Measurements from ENCODE around the gene SUPT3H. TPM values are rescaled to one million over a fixed set of nuclear protein-coding genes. Genes with fewer than 3 reads are reported as not detected.

The SUPT3H gene
- total RNA-seq, 2 donors from 2014 or later = 18.5 to 19.4 TPM

DNA sequence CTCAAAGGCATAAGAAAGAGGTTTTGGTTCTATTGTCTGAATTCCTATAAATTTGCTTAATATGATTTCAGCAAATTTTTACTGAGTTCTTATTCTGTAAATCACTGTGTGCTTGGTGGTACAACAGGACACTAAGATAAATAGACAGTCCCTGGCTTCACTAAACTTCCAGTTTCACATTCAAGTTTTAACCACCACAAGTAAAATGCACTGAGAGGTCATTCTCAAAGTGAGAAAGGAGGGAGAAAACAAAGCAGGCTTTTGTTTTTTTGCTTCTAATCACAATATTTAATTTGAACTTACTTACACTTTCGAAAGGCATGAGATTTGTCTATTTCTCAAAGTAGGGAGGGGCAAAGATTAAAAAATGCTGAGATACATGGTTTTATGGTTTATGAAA lies 544.5 kb downstream of the SUPT3H start:
- ATAC-seq (replicated peaks in 1 of 2) (no peak), DNase-seq (no peak)
- peaks cover 23% of the 10 kb centered on the region for H3K4me1 Mint-ChIP-seq (ENCODE audit: low read depth)
- H3K4me3 Mint-ChIP-seq = no peak overlapping the region
- no peaks in the 10 kb centered on the region for H3K36me3 Mint-ChIP-seq (ENCODE audit: insufficient read depth in 2 of 2)
- H3K27me3 Mint-ChIP-seq (ENCODE audit: low read depth) = no peaks in the 10 kb centered on the region
- H3K9me3 Mint-ChIP-seq = no peaks in the 10 kb centered on the region
- no peak overlapping the region for H3K27ac Mint-ChIP-seq

DNA sequence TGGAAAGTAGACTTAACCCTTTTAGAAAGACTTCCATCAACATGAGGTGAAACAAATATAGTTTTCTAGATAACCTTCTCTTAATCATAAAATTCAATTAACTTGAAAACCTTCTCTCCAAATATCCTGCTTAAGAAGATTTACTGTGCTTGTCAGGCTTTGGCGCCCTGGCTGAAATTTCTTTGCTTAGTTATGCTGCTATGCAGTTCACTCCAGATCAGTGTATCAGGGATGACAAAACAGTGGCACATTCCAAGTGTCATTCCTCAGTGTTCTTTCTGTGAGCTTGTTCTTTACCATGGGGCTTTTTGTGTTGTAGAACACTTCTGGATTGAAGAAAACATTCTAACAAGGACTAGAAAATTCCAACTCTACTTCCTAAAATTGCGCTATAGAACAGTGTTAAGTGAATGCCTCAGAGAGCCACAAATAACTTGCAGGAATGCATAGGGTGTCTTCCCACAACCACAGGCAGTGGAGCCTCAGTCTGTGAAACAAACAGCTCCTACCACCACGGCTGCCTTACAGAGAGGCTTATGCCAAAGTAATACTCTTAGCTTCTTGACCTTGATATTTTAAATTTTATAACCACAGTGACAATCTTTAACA lies 546.6 kb downstream of the SUPT3H start:
- no peak overlapping the region for H3K27ac Mint-ChIP-seq
- no peak overlapping the region for H3K4me3 Mint-ChIP-seq
- no peaks in the 10 kb centered on the region for H3K36me3 Mint-ChIP-seq (ENCODE audit: insufficient read depth in 2 of 2)
- DNase-seq = no peak
- no peak for ATAC-seq (replicated peaks in 1 of 2)
- H3K4me1 Mint-ChIP-seq (ENCODE audit: low read depth) = peaks cover 24% of the 10 kb centered on the region
- no peaks in the 10 kb centered on the region for H3K27me3 Mint-ChIP-seq (ENCODE audit: low read depth)
- no peaks in the 10 kb centered on the region for H3K9me3 Mint-ChIP-seq

DNA sequence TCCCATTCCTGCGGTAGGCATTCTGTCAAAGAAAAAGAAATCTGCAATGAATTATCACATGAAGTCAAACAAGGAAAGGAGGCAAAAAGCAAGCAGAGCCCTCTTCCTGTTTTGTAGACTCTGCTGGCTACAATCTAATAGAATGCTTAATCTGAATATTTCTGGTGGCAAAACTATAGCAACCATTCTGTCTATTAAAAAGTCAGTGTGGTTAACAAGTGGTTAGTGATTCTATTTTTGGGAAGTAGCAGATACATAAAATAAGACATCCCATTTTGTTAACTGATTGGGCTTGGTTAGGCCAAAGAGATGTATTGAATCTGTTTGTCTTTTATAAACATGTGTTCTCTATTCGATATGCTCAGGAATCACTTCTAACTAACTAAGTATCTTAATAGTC lies 547.9 kb downstream of the SUPT3H start:
- H3K36me3 Mint-ChIP-seq (ENCODE audit: insufficient read depth in 2 of 2) = no peaks in the 10 kb centered on the region

DNA sequence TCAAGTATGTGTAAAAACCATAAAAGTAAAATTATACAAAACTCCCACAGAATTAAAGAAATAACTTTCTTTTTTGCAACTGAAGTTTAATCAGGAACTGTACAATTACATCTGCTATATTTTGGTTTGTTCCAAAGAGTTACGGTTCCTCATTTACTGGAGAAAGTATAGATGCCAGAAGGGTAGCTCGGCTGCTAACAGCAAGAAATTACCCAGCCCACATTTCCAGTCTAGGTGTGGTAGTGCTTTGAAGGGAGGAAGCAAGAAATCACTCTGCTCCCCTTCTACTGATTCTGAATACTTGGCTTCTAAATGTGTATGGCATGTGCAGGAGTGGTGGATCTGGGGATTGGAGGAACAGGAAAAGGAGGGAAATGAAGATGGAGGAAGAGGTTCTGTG lies 549.0 kb downstream of the SUPT3H start:
- Mint-ChIP-seq H3K4me3 (peak overlapping the region in 1 of 2 donors; percentile 0), H3K36me3 (ENCODE audit: insufficient read depth in 2 of 2) (no peaks in the 10 kb centered on the region), H3K4me1 (ENCODE audit: low read depth) (peaks cover 24% of the 10 kb centered on the region), H3K9me3 (no peaks in the 10 kb centered on the region), H3K27ac (no peak overlapping the region), H3K27me3 (ENCODE audit: low read depth) (no peaks in the 10 kb centered on the region)
- DNase-seq (no peak), ATAC-seq (replicated peaks in 1 of 2) (no peak)

More for the DNA sequence above, 547.9 kb downstream of the SUPT3H start:
- H3K9me3 Mint-ChIP-seq = no peaks in the 10 kb centered on the region
- H3K27me3 Mint-ChIP-seq (ENCODE audit: low read depth) = no peaks in the 10 kb centered on the region
- no peak overlapping the region for H3K27ac Mint-ChIP-seq
- DNase-seq (no peak), ATAC-seq (replicated peaks in 1 of 2) (no peak)
- H3K4me1 Mint-ChIP-seq (ENCODE audit: low read depth) = peaks cover 24% of the 10 kb centered on the region
- H3K4me3 Mint-ChIP-seq = no peak overlapping the region

DNA sequence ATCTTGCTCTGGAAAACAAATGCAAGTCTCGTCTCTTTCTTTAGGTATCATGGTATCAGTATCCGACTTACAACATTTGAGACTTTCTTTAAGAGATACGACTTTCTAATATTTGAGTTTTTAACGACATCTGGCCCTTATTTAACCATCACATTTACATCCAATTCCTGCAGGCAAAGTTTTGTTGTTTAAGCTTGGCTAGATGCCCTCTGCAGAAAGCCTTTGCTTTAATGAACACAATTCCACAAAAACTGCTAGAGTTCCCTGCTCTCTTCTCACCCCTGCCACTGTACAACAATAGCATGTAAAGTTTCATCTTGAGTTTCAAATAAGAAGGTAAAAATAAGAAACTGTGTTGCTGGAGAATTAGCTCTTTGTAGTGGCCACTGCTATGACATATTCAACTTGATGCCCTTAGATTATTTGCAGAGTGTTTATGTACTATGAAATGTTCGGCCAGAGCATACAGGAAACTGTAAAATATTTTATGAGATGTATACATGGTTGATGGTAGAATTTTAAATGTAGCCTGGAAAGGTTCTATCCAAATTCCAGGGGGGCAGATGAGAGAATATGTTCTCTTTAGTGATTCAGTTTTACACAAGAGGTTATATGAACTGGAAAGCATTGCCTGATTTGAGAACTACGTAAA lies 551.6 kb downstream of the SUPT3H start:
- H3K36me3 Mint-ChIP-seq (ENCODE audit: insufficient read depth in 2 of 2) = no peaks in the 10 kb centered on the region
- no peak overlapping the region for H3K27ac Mint-ChIP-seq
- H3K4me3 Mint-ChIP-seq = no peak overlapping the region
- H3K27me3 Mint-ChIP-seq (ENCODE audit: low read depth) = no peaks in the 10 kb centered on the region
- DNase-seq = no peak
- no peak for ATAC-seq (replicated peaks in 1 of 2)
- H3K9me3 Mint-ChIP-seq = no peaks in the 10 kb centered on the region
- peaks cover 19% of the 10 kb centered on the region for H3K4me1 Mint-ChIP-seq (ENCODE audit: low read depth)

DNA sequence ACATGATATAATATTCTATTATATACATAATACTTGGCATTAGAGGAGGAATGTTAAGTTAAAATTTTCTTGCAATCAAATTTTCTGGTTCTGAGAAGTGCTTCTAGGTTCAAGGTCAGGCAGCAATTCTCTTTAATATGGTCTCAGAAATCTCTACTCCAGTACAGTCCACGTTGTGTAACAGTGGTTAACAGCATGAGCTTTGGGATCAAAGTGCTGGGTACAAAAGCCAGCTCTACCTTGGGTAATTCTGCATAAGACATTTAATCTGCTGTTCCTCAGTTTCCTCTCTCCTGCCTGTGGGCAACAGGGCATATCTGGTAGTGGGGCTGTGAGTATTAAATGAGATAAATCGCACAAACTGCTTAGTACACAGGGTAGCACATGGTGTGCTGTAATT lies 552.5 kb downstream of the SUPT3H start:
- no peak for ATAC-seq (replicated peaks in 1 of 2)

DNA sequence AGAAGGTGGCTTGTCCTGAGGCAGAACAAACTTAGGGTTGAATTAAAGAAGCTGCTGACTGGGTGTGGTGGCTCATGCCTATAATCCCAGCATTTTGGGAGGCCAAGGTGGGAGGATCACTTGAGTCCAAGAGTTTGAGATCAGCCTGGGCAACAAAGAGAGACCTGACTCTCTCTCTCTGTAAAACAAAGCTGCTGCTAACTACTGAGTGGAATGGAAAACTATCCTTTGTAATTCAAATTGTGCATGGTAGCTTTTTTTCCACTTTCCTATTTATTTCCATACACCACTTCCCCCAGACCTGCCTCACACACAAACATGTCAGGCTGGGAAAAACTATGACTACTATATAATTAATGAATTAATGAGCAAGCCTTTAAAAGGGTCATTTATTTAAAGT lies 553.2 kb downstream of the SUPT3H start:
- Mint-ChIP-seq H3K9me3 (no peaks in the 10 kb centered on the region), H3K36me3 (ENCODE audit: insufficient read depth in 2 of 2) (peaks cover 0 to 2% of the 10 kb centered on the region in 2 donors), H3K4me3 (no peak overlapping the region), H3K27ac (no peak overlapping the region), H3K27me3 (ENCODE audit: low read depth) (no peaks in the 10 kb centered on the region), H3K4me1 (ENCODE audit: low read depth) (peaks cover 14% of the 10 kb centered on the region)
- ATAC-seq (replicated peaks in 1 of 2) = no peak
- no peak for DNase-seq

More for the DNA sequence above, 552.5 kb downstream of the SUPT3H start:
- no peak for DNase-seq
- Mint-ChIP-seq H3K27me3 (ENCODE audit: low read depth) (no peaks in the 10 kb centered on the region), H3K36me3 (ENCODE audit: insufficient read depth in 2 of 2) (peaks cover 0 to 2% of the 10 kb centered on the region in 2 donors), H3K27ac (no peak overlapping the region), H3K4me3 (no peak overlapping the region), H3K4me1 (ENCODE audit: low read depth) (peaks cover 19% of the 10 kb centered on the region), H3K9me3 (no peaks in the 10 kb centered on the region)

DNA sequence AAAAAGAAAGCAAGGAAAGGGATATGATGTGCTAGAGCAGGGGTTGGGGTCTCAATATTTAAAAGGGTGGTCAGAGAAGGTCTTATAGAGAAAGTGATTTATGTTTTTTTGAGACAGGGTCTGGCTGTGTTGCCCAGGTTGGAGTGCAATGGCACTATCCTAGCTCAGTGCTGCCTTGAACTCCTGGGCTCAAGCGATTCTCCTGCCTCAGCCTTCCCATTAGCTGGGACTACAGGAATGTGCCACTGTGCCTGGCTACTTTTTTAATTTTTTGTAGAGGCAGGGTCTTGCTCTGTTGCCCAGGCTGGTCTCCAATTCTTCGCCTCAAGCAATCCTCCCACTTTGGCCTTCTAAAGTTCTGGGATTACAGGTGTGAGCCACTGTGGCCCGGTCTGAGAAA lies 557.0 kb downstream of the SUPT3H start:
- Mint-ChIP-seq H3K4me3 (no peak overlapping the region), H3K27me3 (ENCODE audit: low read depth) (no peaks in the 10 kb centered on the region), H3K4me1 (ENCODE audit: low read depth) (no peaks in the 10 kb centered on the region), H3K27ac (no peak overlapping the region), H3K9me3 (peaks cover 0 to 2% of the 10 kb centered on the region in 2 donors), H3K36me3 (ENCODE audit: insufficient read depth in 2 of 2) (peaks cover 0 to 2% of the 10 kb centered on the region in 2 donors)
- no peak for ATAC-seq (replicated peaks in 1 of 2)
- DNase-seq = no peak

DNA sequence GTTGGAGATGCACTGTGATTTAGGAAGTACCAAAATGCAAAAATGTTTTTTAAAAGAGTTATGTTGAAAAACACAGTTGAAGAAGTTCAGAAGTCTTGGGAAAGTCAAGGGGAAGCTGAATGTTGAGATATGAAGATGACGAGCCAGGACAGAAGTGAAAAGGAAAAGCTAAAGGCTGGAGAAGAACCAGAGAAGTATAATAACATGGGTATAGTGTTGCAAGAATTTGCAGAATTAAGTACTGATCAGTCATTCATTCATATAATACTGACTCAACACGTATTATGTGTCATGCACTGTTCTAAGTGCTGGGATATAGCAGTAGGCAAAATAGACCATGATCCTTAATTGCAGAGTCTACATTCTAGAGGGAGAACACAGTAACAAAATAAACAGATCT lies 557.4 kb downstream of the SUPT3H start:
- Mint-ChIP-seq H3K9me3 (peaks cover 0 to 2% of the 10 kb centered on the region in 2 donors), H3K4me3 (no peak overlapping the region), H3K4me1 (ENCODE audit: low read depth) (no peaks in the 10 kb centered on the region), H3K27me3 (ENCODE audit: low read depth) (no peaks in the 10 kb centered on the region), H3K27ac (no peak overlapping the region), H3K36me3 (ENCODE audit: insufficient read depth in 2 of 2) (peaks cover 0 to 2% of the 10 kb centered on the region in 2 donors)
- DNase-seq = no peak
- no peak for ATAC-seq (replicated peaks in 1 of 2)

DNA sequence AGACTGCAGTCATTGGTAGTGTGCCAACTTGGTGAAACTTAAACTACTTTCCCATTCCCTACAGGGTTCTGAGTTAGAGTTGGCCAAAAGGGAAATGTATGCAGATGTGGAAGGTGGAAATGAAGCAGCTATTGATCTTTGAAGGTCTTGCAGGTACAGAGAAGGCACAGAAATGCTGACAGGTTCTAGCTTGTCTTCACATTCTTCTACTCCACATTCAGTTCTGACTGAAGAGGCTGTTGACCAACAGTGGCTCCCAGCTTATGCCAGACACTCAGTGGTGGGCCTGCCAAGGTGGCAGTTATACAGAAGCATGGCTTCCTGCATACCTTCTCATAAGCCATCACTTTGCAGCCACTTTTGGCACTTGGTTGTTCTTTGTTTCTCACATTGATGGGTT lies 566.3 kb downstream of the SUPT3H start:
- H3K4me3 Mint-ChIP-seq = no peak overlapping the region
- peaks cover 0 to 3% of the 10 kb centered on the region in 2 donors for H3K9me3 Mint-ChIP-seq
- peaks cover 15% of the 10 kb centered on the region for H3K4me1 Mint-ChIP-seq (ENCODE audit: low read depth)
- H3K27ac Mint-ChIP-seq = no peak overlapping the region
- H3K27me3 Mint-ChIP-seq (ENCODE audit: low read depth) = no peaks in the 10 kb centered on the region
- peaks cover 0 to 2% of the 10 kb centered on the region in 2 donors for H3K36me3 Mint-ChIP-seq (ENCODE audit: insufficient read depth in 2 of 2)
- ATAC-seq (replicated peaks in 1 of 2) (no peak), DNase-seq (no peak)

DNA sequence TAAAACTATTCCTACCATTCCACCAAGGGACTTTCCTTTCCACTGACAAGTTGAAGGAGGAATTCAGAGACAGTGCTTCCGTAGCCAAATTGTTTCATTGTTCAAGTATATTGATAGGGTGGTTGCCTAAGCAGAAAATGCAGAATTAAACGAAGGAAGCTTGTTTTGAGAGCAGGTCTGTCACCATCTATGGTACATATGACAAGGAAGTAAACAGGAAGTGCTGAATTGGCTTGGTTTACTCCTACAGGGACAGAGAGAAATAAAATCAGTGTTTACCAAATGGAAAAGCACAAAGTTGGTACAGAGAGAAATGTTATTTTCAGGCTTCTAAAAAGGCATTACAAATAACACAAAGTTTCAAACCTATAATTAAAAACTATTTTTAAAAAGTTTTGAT lies 568.5 kb downstream of the SUPT3H start:
- H3K4me1 Mint-ChIP-seq (ENCODE audit: low read depth) = peaks cover 15% of the 10 kb centered on the region
- H3K27me3 Mint-ChIP-seq (ENCODE audit: low read depth) = no peaks in the 10 kb centered on the region
- ATAC-seq (replicated peaks in 1 of 2) (no peak), DNase-seq (no peak)
- H3K9me3 Mint-ChIP-seq = peaks cover 0 to 1% of the 10 kb centered on the region in 2 donors
- H3K36me3 Mint-ChIP-seq (ENCODE audit: insufficient read depth in 2 of 2) = peaks cover 0 to 2% of the 10 kb centered on the region in 2 donors
- no peak overlapping the region for H3K27ac Mint-ChIP-seq
- H3K4me3 Mint-ChIP-seq = no peak overlapping the region

DNA sequence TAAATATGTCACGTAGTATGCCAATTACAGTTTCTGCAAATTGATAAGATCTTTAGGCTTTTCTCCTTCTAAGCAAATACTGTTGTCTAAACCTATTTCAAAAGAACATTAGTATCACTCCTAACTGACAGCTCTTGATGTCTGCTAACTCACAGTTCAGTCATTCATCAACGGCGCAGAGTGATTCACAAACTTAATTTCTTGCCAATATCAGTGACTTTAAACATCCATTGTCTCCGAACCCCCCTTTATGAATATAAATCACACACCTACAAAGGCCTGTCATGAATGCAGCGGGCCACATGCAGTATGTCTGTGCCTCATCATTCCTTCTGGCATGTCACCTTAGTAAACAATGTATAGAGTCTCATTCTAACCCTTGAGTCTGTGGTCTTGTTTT lies 569.6 kb downstream of the SUPT3H start:
- Mint-ChIP-seq H3K9me3 (peaks cover 0 to 1% of the 10 kb centered on the region in 2 donors), H3K27ac (no peak overlapping the region), H3K27me3 (ENCODE audit: low read depth) (no peaks in the 10 kb centered on the region), H3K4me3 (no peak overlapping the region), H3K4me1 (ENCODE audit: low read depth) (peaks cover 15% of the 10 kb centered on the region), H3K36me3 (ENCODE audit: insufficient read depth in 2 of 2) (peaks cover 0 to 2% of the 10 kb centered on the region in 2 donors)
- ATAC-seq (replicated peaks in 1 of 2) = no peak
- DNase-seq = no peak

DNA sequence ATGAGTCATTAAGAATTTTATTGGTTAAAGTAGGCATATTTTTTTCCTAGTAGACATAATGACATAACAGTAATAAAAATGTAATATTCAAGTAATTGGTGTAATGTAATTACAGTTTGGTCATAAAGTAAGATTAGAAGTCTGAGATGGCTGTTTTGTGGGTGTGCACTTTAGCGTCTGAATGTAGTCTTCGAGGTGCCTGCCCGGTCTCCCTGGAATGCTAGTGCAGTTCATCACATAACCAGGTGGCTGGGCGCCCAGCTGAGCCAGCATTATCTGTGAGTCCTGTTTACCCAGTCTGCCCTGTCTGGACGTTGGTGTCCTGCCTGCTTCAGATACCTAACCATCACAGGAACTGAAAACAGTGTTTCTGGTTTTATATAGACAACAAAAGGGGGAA lies 571.1 kb downstream of the SUPT3H start:
- ATAC-seq (replicated peaks in 1 of 2) (no peak), DNase-seq (no peak)
- Mint-ChIP-seq H3K27ac (no peak overlapping the region), H3K4me3 (no peak overlapping the region), H3K4me1 (ENCODE audit: low read depth) (peaks cover 11% of the 10 kb centered on the region), H3K9me3 (no peaks in the 10 kb centered on the region), H3K27me3 (ENCODE audit: low read depth) (no peaks in the 10 kb centered on the region), H3K36me3 (ENCODE audit: insufficient read depth in 2 of 2) (peaks cover 0 to 2% of the 10 kb centered on the region in 2 donors)
